ENCODE measurements around the gene TRPM3. TPM values are rescaled to one million over a fixed set of nuclear protein-coding genes. Genes with fewer than 3 reads are reported as not detected.

TRPM3 gene
- total RNA-seq, 3 donors from 2014 or later (not counting 1 experiment from before 2014, with no cell fraction given), result not detected

DNA sequence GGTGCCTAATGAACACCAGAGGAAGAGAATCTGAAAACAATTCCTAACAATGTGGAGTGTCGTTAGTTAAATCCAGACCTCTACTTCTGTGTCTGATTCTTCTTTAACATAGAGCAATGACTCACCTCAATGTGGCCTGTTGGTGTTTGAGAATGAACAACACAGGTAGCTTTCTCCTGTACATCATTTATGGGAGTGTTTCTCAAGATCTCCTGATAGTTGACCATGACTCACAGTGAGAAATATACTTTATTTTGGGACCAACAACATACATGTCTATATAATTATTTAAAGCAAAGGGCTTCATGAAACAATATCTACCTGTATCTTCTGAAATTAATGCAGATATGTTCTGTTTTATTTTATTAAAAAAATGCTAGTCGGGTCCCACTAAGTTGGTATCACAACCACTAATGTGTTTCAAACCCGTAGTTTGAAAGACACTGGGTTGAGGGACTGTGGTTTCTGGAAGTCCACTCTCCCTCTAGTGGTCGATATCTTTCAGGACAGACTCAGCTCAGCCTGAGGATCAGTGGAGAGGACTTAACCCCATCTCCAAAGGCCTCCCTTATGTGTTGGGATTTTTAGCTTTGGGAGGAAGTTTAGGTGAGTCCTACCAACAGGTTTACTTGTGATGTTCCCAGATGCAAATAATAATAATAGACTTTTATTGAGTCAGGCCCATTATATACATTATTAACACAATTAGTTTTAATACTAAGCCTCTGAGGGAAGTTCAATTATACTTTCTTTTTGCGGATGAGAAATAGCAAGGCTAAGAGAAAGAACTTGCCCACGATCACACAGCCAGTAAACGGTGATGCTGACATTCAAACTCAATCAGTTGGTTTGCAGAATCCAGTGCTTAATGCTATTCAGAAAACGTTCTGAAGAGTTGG lies 636.9 kb downstream of the TRPM3 start:
- H3K9me3 ChIP-seq (ENCODE audit: control insufficient read depth, insufficient read depth, low read length), result no peaks in the 10 kb centered on the region
- ATAC-seq, result peak; percentile 56 to 86 (median 73)
- Mint-ChIP-seq H3K4me3 (no peak overlapping the region), H3K9me3 (no peaks in the 10 kb centered on the region), H3K27me3 (ENCODE audit: low read depth in 2 of 2) (peaks cover 0 to 4% of the 10 kb centered on the region in 2 donors), H3K36me3 (no peaks in the 10 kb centered on the region), H3K4me1 (peaks cover 4 to 5% of the 10 kb centered on the region in 2 donors), H3K27ac (no peak overlapping the region)
- no peaks in the 10 kb centered on the region for H3K27me3 ChIP-seq (ENCODE audit: control insufficient read depth, insufficient read depth, low read length)
- H3K27ac ChIP-seq (ENCODE audit: low read length), result no peak overlapping the region
- H3K4me1 ChIP-seq (ENCODE audit: control insufficient read depth, insufficient read depth, low read length), result no peaks in the 10 kb centered on the region
- WGBS (ENCODE audit: insufficient coverage), result 66% methylated on average over 7 of the region's 8 CpGs
- DNase-seq, result peak in 1 of 2 donors; percentile 73
- no peaks in the 10 kb centered on the region for H3K36me3 ChIP-seq (ENCODE audit: control insufficient read depth, insufficient read depth, low read length)
- intact Hi-C loops (cut with micrococcal nuclease), result loop anchor here (1.0 to 2.0 kb wide), 2 partner anchors 64 to 144 kb away; no protein-coding TSS in a partner anchor
- TF ChIP-seq, protein P1, sequence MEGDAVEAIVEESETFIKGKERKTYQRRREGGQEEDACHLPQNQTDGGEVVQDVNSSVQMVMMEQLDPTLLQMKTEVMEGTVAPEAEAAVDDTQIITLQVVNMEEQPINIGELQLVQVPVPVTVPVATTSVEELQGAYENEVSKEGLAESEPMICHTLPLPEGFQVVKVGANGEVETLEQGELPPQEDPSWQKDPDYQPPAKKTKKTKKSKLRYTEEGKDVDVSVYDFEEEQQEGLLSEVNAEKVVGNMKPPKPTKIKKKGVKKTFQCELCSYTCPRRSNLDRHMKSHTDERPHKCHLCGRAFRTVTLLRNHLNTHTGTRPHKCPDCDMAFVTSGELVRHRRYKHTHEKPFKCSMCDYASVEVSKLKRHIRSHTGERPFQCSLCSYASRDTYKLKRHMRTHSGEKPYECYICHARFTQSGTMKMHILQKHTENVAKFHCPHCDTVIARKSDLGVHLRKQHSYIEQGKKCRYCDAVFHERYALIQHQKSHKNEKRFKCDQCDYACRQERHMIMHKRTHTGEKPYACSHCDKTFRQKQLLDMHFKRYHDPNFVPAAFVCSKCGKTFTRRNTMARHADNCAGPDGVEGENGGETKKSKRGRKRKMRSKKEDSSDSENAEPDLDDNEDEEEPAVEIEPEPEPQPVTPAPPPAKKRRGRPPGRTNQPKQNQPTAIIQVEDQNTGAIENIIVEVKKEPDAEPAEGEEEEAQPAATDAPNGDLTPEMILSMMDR (IDR thresholded peaks at IDR 0.05), result peak; percentile 37
- H3K4me3 ChIP-seq (ENCODE audit: low read length), result no peak overlapping the region

DNA sequence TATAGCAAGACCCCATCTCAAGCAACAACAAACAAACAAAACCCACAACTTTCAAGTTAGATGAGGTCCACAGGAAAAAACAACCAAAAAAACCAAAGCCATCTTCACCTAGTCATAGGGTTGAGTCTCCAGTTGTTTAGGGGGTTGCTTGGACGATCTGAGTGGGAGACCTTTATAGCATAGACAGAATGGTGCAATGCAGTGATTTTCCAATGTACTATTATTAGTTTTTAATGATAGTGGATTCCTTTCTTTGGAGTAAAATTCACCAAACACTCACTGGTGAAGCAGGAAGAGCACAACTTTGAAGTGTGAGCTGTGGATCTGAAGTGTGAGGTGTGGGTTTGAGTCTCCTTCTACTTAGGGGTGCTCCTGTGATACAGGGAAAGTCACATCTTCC lies 640.0 kb downstream of the TRPM3 start:
- H3K27me3 Mint-ChIP-seq (ENCODE audit: low read depth in 2 of 2), result peaks cover 0 to 4% of the 10 kb centered on the region in 2 donors
- WGBS (ENCODE audit: insufficient coverage), result no CpG with 5 or more reads among the region's 1 CpG
- TF ChIP-seq, protein P1 (IDR thresholded peaks at IDR 0.05), result no peak

DNA sequence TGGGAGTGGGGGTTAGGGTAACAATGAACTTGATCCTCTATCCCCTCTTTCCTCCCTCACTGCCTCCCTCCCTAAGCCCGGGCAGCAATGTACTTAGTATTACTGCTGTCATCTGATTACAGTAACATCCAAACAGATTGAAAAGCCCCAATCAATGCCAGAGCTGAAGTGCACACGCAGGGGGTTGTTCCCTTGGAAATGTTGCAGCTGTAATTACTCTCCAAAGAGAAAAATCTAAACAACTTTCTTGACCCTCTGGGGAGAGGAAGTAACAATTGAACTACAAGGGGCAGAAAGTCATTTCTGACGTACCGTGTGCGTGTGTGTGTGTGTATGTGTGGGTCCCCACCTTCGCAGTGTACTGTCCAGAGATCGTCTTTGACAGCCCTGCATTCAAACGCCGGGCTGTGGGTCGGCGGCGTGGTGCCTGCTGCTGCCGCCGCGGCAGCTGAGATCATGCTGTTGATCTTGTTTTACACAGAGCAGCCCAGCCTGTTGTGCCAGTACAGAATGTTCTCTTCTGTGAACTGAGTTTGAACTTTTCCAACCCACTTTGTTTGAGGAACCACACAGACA lies 640.9 kb downstream of the TRPM3 start:
- no peak for DNase-seq
- intact Hi-C loops (cut with micrococcal nuclease), result no loop called here
- Mint-ChIP-seq H3K27ac (no peak overlapping the region), H3K4me3 (no peak overlapping the region), H3K9me3 (no peaks in the 10 kb centered on the region), H3K27me3 (ENCODE audit: low read depth in 2 of 2) (peaks cover 0 to 4% of the 10 kb centered on the region in 2 donors), H3K36me3 (no peaks in the 10 kb centered on the region), H3K4me1 (peaks cover 4 to 5% of the 10 kb centered on the region in 2 donors)
- H3K4me1 ChIP-seq (ENCODE audit: control insufficient read depth, insufficient read depth, low read length), result no peaks in the 10 kb centered on the region
- WGBS (ENCODE audit: insufficient coverage), result 81% methylated on average over 15 of the region's 15 CpGs
- ATAC-seq, result no peak
- no peaks in the 10 kb centered on the region for H3K36me3 ChIP-seq (ENCODE audit: control insufficient read depth, insufficient read depth, low read length)
- no peaks in the 10 kb centered on the region for H3K9me3 ChIP-seq (ENCODE audit: control insufficient read depth, insufficient read depth, low read length)
- no peak overlapping the region for H3K4me3 ChIP-seq (ENCODE audit: low read length)
- H3K27ac ChIP-seq (ENCODE audit: low read length), result no peak overlapping the region
- no peaks in the 10 kb centered on the region for H3K27me3 ChIP-seq (ENCODE audit: control insufficient read depth, insufficient read depth, low read length)
- TF ChIP-seq, protein P1 (IDR thresholded peaks at IDR 0.05), result no peak

More for the DNA sequence above, 640.0 kb downstream of the TRPM3 start:
- intact Hi-C loops (cut with micrococcal nuclease), result no loop called here
- ATAC-seq, result no peak
- H3K36me3 ChIP-seq (ENCODE audit: control insufficient read depth, insufficient read depth, low read length), result no peaks in the 10 kb centered on the region
- H3K4me3 ChIP-seq (ENCODE audit: low read length), result no peak overlapping the region
- DNase-seq, result no peak
- H3K27ac ChIP-seq (ENCODE audit: low read length), result no peak overlapping the region
- no peaks in the 10 kb centered on the region for H3K4me1 ChIP-seq (ENCODE audit: control insufficient read depth, insufficient read depth, low read length)
- peaks cover 4 to 5% of the 10 kb centered on the region in 2 donors for H3K4me1 Mint-ChIP-seq
- H3K4me3 Mint-ChIP-seq, result no peak overlapping the region
- H3K27me3 ChIP-seq (ENCODE audit: control insufficient read depth, insufficient read depth, low read length), result no peaks in the 10 kb centered on the region
- H3K27ac Mint-ChIP-seq, result no peak overlapping the region
- no peaks in the 10 kb centered on the region for H3K9me3 ChIP-seq (ENCODE audit: control insufficient read depth, insufficient read depth, low read length)
- H3K36me3 Mint-ChIP-seq, result no peaks in the 10 kb centered on the region
- H3K9me3 Mint-ChIP-seq, result no peaks in the 10 kb centered on the region
